Activated CD8-positive, alpha-beta memory T cell treated with anti-CD3 and anti-CD28 coated beads, Interleukin-2, amount 50 U/mL, for 4 hours (primary cell): ENCODE data around the gene COPB2.
"Not testable (repeated sequence)": the region's sequence is repeated elsewhere in the genome, so short reads cannot be mapped to it uniquely, and the experiment has no call there.

Experiments
- DNase-seq: peaks from one replicate; pipeline ENCODE4 v3.0.0-alpha.2; 2020

COPB2 gene

DNA sequence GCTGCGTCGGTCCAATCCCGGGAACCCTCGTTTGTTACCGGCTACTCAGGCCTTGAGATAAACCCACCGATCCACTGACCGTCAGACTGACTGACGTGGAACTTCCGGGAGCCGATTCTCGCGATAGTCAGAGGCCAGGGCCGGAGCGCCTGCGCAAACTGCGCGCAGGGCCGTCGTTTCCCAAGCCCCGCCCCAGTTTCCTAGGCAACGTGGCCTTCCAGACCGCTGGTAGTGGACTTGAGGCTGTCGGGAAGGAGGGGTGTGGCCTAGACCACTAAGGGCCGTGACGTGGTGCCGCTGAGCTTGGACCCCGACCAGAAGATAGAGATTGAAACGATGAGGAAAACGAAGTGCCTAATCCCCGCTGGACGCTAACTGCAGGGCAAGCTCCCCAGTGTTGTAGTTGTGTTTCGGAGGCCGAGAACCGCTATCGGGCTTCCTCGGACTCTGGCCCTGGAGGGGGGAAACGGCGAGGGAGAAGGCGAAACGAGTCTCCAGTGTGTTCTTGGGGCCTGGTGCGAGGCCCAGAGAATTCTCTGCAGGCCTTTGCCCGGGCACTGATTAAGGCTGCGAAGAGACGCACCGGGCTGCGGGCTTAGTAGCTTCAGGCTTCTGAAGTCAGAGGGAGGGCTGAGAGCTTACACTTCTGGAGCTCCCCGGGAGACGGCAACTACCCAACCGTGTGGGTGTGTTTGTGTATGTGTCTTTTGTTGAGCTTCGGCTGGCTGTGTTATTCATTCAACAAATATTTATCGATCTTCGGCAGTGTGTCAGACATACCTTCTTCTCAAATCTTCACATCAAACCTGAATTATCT, at the start of gene COPB2:
TSS of gene COPB2 (minus strand) at position 96 of the 817 bp plus-strand sequence. CDS start 97 bp downstream, outside the sequence.
- DNase-seq: peak; percentile 98

DNA sequence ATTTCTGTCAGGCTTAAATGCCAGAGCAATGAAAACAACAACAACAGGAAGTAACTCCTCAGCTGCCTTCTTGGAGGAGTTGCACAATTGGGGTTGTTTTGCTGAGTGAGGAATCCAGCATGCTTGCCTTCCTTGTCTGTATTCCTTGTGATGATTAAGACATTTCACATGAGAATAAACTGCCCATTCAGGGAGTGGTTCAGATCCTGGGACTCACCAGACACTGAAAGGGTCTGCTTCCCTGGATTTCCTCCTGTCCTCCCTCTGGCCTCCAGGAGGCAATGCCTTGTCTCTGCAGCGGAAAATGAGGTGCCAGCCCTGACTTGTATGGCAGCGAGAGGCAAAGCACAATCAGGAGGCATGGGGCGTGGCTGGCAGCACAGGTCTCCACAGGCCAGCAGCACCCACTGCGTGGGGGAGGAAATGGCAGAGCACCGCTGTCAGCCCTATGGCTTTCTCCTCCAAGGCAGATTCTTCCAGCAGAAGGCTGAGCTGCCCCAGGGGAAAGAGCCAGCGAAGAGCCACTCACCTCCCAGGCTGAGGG, 45.4 kb upstream of the COPB2 start:
- no peak for DNase-seq

DNA sequence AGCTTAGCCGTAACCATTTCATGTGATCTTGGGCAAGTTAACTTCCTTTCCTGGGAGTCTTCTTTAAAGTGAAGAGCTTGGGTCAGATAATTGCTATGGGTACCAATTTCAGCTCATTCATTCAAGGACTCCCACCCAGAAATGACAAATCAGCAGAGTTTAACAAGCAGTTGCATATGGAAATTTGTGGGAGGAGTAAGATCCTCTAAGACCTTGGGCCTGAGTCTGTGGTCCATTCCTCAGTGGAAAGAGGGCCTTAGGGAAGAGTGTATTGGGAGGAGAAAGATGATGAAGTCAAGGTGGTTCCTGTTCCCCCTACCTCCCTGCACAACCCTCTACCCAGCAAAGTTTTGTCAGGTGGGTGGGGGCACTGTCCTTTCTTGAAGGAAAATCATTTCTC, 44.8 kb upstream of the COPB2 start:
- DNase-seq: no peak

DNA sequence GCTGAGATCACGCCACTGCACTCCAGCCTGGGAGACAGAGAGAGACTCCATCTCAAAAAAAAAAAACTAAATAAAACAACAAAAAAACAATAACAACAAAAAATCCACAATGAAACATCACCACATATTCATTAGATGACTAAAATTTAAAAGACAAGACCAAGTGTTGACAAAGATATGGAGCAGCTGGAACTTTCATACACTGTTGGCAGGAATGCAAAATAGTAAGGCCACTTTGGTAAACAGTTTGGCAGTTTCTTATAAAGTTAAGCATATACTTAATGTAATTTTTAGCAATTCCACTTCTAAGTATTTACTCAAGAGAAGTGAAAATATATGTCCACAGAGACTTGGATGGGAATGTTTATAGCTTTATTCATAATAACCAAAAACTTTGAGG, 43.6 kb upstream of the COPB2 start:
- DNase-seq: no peak

DNA sequence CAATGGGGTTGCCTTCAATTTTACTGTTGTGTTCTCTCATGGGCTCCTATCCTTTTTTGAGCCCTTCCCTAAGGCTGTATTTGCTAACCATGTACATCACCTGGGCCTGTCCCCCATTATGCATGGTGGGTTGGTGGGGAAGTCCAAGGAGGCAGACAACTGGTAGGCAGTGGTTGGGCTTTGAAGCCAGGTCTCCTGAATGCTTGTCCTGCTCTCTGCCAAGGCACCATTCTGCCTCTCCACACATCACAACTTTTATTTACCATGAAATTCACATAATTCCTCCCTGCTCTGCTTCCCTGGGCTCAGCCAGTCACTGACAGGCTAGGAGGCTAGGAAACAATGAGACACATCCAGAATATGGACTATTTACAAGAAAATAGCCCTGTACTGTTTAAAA, 41.0 kb upstream of the COPB2 start:
- DNase-seq: no peak

DNA sequence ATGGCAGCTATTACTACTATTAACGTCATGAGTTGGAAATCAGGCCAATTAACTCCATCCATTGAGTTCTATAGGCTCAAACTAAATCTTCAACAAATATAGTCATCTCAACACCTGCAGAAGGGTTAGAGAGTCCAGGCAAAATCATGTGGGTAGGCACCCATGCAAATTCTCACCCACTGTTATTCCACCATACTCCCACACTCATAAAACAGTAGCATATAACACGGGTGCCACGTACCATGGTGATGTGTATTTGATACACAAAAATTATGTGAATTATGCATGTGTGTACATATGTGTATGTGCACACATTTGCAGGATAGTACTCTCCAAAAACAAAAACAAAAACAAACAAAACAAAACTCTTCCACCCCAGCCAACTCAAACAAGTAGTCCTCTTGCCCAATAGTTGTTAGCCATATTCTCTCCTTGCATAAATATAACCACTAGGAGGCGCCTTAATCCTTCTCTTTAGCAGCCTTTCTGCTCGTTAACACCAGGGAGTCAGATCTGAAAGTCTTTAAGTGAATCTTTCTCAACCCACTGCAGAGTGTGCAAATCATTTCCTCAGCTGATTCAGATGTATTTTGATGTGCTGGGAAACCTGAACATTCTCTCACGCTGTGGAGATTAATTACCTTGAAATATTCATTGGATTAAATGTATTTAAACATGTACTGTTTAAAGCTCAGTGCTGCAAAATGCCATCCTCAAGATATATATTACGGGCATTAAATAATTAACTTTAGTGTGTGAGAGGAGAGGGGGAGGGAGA, 38.0 kb upstream of the COPB2 start:
- no peak for DNase-seq

DNA sequence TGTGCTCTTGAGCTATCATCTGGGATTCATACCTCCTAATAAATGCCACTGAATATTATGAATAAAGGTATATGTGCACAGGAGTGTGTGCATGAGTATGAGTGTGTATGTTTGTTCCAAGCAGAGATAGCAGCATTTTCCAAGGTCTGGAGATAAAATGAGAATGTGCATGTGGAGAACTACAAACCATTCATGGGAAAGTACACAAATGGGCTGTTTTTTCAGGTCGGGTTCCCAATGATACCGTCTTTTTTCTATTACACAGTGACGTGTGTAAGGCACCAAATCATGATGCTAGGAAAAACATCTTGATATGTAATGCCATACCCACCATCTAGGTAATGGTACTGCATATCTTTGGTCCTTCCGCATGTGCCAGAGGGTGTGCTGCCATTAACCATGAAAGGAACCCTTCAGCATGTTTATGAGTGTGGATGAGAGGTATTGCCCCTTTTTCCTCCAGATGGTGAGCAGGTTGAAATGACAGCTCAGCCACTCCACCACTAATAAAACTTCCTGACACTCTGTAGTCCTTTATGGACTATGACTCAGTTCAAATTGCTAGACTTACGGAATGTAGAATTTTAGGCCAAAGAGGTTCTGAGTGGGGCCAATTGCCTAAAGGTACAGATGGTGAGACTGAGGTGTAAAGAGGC, 36.4 kb upstream of the COPB2 start:
- DNase-seq: no peak

DNA sequence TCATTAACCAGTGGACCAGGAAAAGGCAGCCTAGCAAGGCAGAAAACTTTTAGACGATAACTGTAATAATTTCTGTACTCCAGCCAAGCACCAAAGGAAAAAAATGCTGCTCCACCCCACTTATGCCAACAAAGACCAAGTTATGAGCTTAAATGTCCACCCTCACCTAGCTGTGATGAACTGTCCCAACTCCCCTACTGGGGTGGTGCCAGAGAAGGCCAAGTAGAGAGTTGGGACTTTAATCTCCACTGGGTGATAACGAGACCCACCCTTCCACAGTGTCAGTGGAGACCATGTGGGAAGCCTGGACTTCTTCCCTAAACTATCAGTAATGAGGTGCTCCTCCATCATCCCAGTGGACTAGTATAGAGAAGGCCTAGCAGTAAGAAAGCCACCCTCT, 33.8 kb upstream of the COPB2 start:
- no peak for DNase-seq

DNA sequence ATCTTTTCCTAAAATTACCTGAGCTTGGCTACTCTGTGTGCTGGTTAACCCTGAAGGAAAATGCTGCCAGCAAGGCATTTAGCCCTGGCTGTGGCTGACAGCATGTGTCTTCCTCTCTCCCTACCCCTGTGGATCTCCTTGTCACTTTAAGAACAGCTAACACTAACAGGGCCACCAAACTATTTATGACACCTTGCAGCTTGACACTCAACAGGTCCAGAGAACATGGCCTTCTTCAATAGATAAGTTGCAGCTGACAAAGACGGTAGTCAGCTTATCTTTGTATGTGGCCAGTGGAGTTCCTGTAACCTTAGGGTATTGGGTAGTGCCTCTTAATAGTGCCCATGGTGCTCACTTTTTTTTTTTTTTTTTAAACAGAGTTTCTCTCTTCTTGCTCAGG, 32.0 kb upstream of the COPB2 start:
- DNase-seq: no peak

DNA sequence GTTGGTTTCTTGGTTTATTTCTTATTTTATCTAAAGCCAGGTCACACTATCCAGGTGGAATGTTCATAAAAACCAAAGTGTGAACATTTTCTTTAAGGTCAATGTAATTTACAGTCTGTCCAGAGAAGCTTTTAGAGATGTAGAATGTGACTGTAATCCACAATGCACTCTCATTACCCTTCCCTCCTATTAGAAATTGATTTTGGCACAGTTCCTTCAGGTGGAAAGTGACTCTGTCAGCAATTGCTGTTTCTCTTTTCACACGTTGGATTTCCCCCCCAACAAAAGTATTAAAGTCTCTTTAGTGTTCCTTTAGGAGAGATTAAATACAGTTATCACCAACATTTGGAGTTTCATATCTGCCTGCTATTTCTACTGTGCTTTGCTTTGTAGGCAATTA, 31.6 kb upstream of the COPB2 start:
- DNase-seq: no peak

DNA sequence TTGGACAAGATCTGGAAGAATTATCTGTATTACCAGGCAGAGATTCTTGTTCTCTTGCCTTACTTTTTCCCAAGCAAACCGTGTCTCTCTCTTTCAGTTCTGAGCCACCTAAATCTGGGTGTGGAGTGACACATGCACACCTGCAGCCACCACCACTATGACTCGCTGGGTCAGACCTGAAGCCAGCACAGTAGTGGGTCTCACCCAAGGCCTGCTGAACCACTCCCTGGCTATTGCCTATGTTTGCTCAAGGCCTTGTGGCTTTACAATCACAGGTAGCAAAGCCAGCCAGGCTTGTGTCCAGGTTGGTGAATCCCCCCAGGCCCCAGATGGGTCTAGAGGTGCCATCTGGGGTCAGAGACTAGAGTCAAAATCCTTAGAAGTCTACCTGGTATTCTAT, 28.7 kb upstream of the COPB2 start:
- no peak for DNase-seq

DNA sequence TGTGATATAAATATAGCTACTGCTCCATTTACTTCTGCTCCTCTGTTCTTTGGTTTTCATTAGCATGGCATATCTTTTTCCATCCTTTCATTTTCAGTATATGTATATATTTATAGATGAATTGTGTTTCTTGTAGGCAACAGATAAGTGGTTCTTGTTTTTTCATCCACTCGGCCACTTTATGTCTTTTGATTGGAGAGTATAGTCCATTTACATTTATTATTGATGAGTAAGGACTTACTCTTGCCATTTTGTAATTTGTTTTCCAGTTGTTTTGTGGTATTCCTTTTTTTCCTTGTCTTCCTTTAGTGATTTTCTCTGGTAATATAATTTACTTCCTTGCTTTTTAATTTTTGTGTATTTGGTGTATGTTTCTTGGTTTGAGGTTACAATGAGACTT, 26.8 kb upstream of the COPB2 start:
- no peak for DNase-seq

DNA sequence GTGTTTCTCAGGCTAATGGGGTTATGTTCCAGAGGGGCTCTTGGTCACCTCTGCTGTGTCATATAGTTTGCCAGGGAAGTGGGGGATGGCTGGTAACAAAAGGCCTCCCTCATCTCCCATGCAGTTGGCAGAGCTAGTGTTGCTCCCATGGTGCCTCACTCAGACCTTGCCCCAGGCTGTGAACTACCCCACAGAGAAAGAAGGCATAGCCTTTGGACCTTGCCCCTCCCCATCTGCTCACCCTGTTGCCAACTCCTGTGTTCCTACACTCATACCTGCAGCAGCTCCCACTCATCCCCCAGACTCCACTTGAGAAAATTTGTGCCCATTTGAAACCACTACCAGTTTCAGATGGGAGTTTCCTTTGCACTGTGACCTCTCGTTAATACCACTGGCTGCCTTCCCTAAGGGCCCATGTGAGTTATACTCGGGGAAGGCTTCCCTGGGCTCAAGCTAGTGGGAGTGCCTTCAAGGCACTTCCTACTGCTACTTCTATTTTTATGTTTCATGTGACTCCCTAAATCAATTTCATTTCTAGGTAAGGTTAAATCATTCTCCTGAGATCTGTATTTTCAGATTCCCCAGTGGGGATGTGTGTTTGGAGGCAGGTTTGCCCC, 25.3 kb upstream of the COPB2 start:
- DNase-seq: no peak

DNA sequence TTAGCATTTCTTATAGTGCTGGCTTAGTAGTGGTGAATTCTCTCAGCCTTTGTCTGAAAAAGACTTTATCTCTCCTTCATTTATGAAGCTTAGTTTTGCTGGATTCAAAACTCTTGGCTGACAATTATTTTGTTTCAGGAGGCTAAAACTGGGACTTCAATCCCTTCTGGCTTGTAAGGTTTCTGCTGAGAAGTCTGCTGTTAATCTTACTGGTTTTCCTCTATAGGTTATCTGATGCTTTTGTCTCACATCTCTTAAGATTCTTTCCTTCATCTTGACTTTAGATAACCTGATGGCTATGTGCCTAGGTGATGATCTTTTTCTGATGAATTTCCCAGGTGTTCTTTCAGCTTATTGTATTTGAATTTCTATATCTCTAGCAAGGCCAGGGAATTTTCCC, 23.4 kb upstream of the COPB2 start:
- not testable (repeated sequence) for DNase-seq

DNA sequence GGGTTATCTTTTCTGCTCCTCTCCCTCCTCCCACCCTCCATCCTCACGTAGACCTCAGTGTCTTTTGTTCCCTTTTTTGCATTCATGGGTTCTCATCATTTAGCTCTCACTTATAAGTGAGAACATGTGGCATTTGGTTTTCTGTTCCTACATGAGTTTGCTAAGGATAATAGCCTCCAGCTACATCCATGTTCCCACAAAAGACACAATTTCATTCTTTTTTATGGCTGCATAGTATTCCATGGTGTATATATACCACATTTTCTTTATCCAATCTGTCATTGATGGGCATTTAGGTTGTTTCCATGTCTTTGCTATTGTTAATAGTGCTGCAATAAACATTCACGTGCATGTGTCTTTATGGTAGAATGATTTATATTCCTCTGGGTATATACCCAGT, 11.7 kb upstream of the COPB2 start:
- not testable (repeated sequence) for DNase-seq

DNA sequence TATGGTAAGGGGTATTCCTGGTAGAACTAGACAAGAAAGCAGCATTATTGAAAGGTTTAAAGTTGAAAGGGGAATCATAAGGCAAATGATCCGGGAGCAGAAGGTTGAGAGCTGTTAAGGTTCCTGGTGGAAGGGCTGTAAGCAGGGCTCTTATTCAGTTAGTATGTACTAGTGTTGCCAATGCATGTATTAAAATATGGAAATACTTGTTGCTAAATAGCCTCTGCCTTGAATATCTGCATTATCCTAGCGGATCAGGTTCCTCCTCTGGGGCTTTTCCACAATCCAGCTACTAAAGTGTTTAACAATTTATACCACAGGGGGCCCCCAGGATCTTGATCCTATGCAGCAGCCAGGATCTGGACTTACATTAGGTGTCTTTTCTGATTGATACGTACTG, 7.3 kb upstream of the COPB2 start:
- DNase-seq: no peak

DNA sequence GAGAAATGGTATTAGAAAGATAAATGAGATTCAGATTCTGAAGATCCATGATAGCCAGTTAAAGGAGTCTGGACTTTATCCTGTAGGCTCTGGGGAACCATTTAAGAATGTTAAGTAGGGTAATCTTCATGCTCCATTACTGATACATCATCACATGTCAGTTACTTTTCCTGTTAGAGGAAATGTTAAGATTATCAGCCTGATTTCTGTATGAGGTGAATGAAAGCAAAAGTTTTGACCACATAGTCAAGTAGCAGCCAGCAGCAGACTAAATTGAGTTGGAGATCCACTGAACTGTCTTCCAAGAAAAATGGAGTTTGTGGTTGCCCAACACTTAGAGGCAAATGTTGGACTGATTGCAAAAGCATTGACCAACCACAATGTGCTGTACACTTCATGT, 4.7 kb upstream of the COPB2 start:
- DNase-seq: no peak

DNA sequence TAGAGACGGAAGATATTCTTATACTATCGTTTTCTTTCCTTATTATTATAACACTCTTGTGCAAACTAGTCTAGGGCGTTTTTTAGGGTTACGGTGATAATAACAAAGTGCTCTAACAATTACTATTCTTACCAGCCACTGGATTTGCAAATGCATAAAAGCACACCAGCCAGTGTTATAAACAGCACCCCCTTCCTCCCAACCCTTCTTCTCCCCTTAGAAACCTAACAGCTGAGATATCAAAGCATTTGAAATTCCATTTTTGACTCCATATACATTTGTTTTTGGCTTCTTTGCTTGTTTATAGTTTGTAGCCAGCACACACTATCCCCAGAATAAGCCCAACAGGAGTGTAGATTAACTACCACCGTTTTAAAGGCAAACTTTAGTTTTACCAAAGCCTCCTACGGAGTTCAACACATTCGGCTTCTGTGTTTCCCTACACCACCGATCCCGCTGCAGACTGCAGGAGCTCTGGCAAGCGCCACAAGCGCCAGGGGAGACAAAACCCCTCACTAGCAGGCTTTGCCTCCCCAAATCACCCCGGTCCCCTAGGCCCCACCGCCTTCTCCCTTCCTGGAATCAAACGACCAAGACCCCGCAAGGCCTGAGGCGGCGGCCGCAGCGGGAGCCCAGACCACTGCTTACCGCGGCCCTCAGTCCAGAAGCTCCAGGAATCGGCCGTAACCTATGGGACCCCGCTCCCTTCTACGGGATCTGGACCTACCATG, 461 bp downstream of the COPB2 start:
- DNase-seq: no peak

DNA sequence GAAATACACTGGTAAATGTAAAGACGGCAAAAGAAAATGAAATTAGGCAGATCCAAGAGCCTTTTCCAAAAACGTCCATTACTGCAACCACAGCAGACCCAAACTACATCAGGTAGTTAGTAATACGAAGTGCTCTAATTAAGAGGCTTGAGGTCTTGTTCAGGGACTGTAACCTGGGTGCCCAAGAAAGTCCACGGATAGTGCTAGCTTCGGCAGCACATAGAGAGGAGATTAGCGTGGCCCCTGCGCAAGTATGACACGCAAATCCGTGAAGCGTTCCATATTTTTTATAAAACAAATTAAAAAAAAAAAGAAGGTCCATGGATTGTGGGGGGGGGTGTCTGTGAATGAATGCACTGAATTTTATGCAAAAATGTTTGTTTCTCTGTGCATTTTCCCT, 1.4 kb downstream of the COPB2 start:
- DNase-seq: no peak

DNA sequence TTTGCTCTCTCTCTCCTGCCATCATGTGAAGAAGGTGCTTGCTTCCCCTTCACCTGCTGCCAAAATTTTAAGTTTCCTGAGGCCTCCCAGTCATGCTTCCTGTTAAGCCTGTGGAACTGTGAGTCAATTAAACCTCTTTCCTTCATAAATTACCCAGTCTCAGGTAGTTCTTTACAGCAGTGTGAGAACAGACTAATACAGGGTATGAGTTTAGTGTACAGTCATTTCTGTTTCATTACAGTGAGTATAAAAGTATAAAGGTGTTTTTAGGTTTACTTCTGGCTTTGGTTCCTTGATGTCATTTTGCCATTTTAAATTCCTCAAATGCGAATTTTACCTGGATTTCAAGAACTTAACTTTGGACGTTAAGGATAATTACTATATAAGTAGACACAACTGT, 7.2 kb downstream of the COPB2 start:
- DNase-seq: not testable (repeated sequence)

DNA sequence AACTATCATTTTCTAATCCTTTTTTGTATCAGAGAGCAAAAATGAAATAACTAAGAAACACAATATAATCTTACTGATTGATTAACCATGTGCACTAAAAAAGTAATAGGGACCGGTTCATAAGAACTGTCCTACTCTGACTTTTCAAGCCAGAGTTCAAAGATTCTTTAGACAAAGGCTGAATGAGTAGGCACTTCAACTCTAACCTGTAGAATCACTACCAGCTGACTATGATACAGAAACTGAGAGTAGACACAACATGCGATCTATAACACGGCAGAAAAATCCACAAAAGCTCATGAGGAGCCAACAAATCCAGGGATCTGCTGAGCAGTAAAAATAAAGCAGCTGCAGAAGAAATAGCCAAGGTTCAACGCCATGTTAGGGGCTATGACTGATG, 8.9 kb downstream of the COPB2 start:
- DNase-seq: no peak

DNA sequence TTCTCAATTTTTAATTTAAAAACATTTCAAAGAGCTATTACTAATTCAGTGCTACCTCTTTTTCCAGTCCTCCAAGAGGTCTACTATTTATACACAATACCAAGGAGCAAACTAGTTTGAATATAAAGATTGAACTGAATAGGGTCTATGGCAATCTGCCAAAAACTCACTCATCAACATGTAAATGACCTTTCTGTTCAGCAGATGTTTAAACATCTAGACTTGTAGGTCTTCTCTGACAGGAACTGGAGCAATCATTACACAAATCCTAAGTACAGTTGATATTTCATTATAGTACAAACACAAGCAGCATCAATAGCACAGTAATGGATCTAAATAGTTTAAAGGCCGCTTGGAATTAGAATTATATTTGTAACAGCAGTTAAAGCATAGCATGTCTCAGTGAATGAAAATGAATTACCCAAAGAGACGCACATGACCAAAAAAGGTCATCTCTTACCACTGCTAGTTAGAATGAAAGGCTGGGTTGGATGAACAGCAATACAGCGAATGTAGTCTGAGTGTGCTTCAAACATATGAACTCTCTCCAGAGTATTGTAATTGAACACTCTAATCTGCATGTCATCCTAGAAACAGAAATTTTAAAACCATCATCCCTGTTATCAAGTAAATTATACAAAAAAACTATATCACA, 10.7 kb downstream of the COPB2 start:
- no peak for DNase-seq
